Activated CD4-positive, alpha-beta memory T cell treated with anti-CD3 and anti-CD28 coated beads, Interleukin-2, amount 10 ng/mL, durations not matched to agents 7 days and 5 days (primary cell): ENCODE data around the gene RNASEH2C. TPM values are rescaled to one million over a fixed set of nuclear protein-coding genes. Genes with fewer than 3 reads are reported as not detected.

ENCODE experiments used
- CTCF ChIA-PET: fragments of 350-600 bp; sonication (Branson Sonifier 250); formaldehyde crosslinking; loops from one replicate; lab custom pipeline; 2021; ENCODE audit warnings: antibody characterized with exemption, inconsistent platforms; lab: Charles Lee
- POLR2A ChIA-PET: fragments of 350-600 bp; sonication (Branson Sonifier 250); formaldehyde crosslinking; loops from one replicate; lab custom pipeline; 2021; ENCODE audit warnings: antibody characterized with exemption; lab: Charles Lee
- DNase-seq: peaks from one replicate; pipeline ENCODE4 v3.0.0-alpha.2; 2020
- H3K27ac Mint-ChIP-seq: one replicate; pipeline ENCODE4 v1.8.0; 2021; ENCODE audit warnings: mild to moderate bottlenecking, mixed read lengths
- H3K27me3 Mint-ChIP-seq: one replicate; pipeline ENCODE4 v1.8.0; 2021; ENCODE audit warnings: mixed read lengths
- H3K36me3 Mint-ChIP-seq: one replicate; pipeline ENCODE4 v1.8.0; 2021; ENCODE audit warnings: low read depth, mixed read lengths
- H3K4me1 Mint-ChIP-seq: one replicate; pipeline ENCODE4 v1.8.0; 2021; ENCODE audit warnings: mixed read lengths
- H3K4me3 Mint-ChIP-seq: one replicate; pipeline ENCODE4 v1.8.0; 2021; ENCODE audit warnings: mild to moderate bottlenecking, mixed read lengths
- H3K9me3 Mint-ChIP-seq: one replicate; pipeline ENCODE4 v1.8.0; 2021; ENCODE audit warnings: mixed read lengths
- total RNA-seq, 2 experiments: library from RNA; stranded (reverse); gene quantifications; one replicate each; pipeline ENCODE4 v1.2.3, GENCODE V29; 2021

The RNASEH2C gene
- total RNA-seq, 2 experiments from 2014 or later, result 80.3 to 81.9 TPM

DNA sequence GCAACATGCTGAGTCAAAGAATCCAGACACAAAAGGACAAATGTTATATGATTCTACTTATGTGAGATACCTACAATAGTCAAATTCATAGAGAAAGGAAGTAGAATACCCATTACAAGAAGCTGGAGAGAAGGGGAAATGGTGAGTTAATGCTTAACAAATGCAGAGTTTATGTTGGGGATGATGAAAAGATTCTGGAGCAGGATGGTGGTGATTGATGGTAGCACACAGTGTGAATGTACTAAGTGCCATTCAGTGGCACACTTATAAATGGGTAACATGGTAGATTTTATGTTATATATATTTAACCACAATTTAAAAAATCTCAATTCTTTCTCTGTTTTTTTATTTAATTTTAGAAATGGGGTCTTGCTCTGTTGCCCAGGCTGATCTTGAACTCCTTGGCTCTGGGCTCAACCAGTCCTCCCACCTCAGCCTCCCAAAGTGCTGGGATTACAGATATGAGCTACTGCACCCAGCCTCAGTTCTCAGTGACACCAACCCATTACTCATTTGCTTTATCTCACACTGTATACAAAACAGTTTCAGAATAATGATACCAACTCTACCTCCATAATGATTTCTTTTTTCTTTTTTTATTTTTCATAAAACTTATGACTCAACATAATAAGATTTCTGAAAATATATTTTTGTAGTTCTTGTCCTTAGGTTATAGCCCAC, 48.3 kb downstream of the RNASEH2C start:
- ChIA-PET POLR2A (interaction anchor here (1.0 to 1.6 kb wide), 2 partner anchors 10 to 199 kb away, joined by 3 to 5 read pairs; partner anchors contain the start of gene RELA), CTCF (interaction anchor here (0.9 to 1.8 kb wide), 2 partner anchors 108 to 212 kb away, joined by 3 to 4 read pairs; no protein-coding TSS in a partner anchor)
- H3K4me3 Mint-ChIP-seq, result no peak overlapping the region
- H3K9me3 Mint-ChIP-seq, result no peaks in the 10 kb centered on the region
- no peak for DNase-seq
- no peaks in the 10 kb centered on the region for H3K4me1 Mint-ChIP-seq
- H3K27ac Mint-ChIP-seq, result no peak overlapping the region
- H3K27me3 Mint-ChIP-seq, result no peaks in the 10 kb centered on the region
- H3K36me3 Mint-ChIP-seq, result no peaks in the 10 kb centered on the region

Other genes starting within 250 kb of the RNASEH2C start
- gene MALAT1, start 221.8 kb downstream of the RNASEH2C start, total RNA-seq, result 1,000 to 10,000 TPM; 7,674 to 7,759 TPM
- gene SCYL1, start 195.7 kb downstream of the RNASEH2C start, total RNA-seq, result 10 to 100 TPM; 56.9 to 58.5 TPM
- gene LTBP3, start 162.4 kb downstream of the RNASEH2C start, total RNA-seq, result 10 to 100 TPM; 55.4 to 60.0 TPM
- gene ZNRD2, start 150.3 kb downstream of the RNASEH2C start, total RNA-seq, result 10 to 100 TPM; 25.3 to 27.8 TPM
- 10 to 100 TPM; 45.6 to 48.0 TPM for gene FAM89B, start 148.3 kb downstream of the RNASEH2C start, total RNA-seq
- 100 to 1,000 TPM; 118 to 119 TPM for gene EHBP1L1, start 144.7 kb downstream of the RNASEH2C start, total RNA-seq
- 1 to 10 TPM in 1 of 2 experiments, under 1 TPM in 1; 0.80 to 1.0 TPM for gene KCNK7, start 125.0 kb downstream of the RNASEH2C start, total RNA-seq
- gene MAP3K11, start 106.6 kb downstream of the RNASEH2C start, total RNA-seq, result 10 to 100 TPM; 67.2 to 71.8 TPM
- gene PCNX3, start 105.0 kb downstream of the RNASEH2C start, total RNA-seq, result 10 to 100 TPM; 39.8 to 40.3 TPM
- gene SIPA1, start 82.7 kb downstream of the RNASEH2C start, total RNA-seq, result 100 to 1,000 TPM; 201 to 205 TPM
- gene RELA, start 57.9 kb downstream of the RNASEH2C start, total RNA-seq, result 100 to 1,000 TPM in 1 of 2 experiments, 10 to 100 TPM in 1; 91.2 to 102 TPM
- gene KAT5, start 8.5 kb downstream of the RNASEH2C start, total RNA-seq, result 10 to 100 TPM; 62.6 to 63.0 TPM
- 10 to 100 TPM; 21.2 to 21.5 TPM for gene AP5B1, start 60.2 kb upstream of the RNASEH2C start, total RNA-seq
- not detected for gene OVOL1, start 66.3 kb upstream of the RNASEH2C start, total RNA-seq
- 1 to 10 TPM in 1 of 2 experiments, under 1 TPM in 1; 0.83 to 1.6 TPM for gene SNX32, start 113.2 kb upstream of the RNASEH2C start, total RNA-seq
- 1,000 to 10,000 TPM; 1,733 to 1,734 TPM for gene CFL1, start 137.4 kb upstream of the RNASEH2C start, total RNA-seq
- gene MUS81, start 139.6 kb upstream of the RNASEH2C start, total RNA-seq, result 10 to 100 TPM; 86.9 to 91.9 TPM
- 10 to 100 TPM; 13.8 to 14.7 TPM for gene EFEMP2, start 152.0 kb upstream of the RNASEH2C start, total RNA-seq
- gene CTSW, start 159.0 kb upstream of the RNASEH2C start, total RNA-seq, result 10 to 100 TPM; 75.9 to 80.5 TPM
- gene FIBP, start 167.7 kb upstream of the RNASEH2C start, total RNA-seq, result 10 to 100 TPM; 71.7 to 77.4 TPM
- gene CCDC85B, start 169.9 kb upstream of the RNASEH2C start, total RNA-seq, result 10 to 100 TPM; 53.2 to 55.8 TPM
- 1 to 10 TPM; 4.5 to 5.0 TPM for gene FOSL1, start 179.6 kb upstream of the RNASEH2C start, total RNA-seq
- 10 to 100 TPM; 34.1 to 34.2 TPM for gene C11orf68, start 198.3 kb upstream of the RNASEH2C start, total RNA-seq
- 100 to 1,000 TPM; 162 to 180 TPM for gene DRAP1, start 198.6 kb upstream of the RNASEH2C start, total RNA-seq
- gene TSGA10IP, start 224.7 kb upstream of the RNASEH2C start, total RNA-seq, result not detected
- 10 to 100 TPM; 59.5 to 61.5 TPM for gene SART1, start 240.9 kb upstream of the RNASEH2C start, total RNA-seq